Measurements from ENCODE around the gene IL21R.

Gene IL21R

DNA sequence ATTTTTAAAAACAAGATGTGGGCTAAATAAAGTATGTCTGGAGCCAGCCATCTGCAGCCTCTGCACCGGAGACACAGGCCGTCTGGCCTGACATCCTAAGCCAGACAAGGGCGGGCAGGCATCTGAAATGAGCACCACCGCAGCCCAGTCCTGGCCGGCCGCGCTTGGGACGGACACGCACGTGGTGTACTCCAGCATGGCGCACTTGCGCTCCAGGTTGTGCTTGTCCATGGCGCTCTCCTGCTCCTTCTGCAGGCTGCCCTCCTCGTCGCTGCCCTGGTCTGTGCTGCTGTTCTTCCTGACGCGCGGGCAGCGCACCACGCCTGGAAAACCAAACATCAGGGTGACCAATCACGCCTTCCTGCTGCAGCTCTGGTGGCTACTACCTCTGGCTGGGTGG lies 87.4 kb downstream of the IL21R start:
- no peak for DNase-seq (ENCODE audit: low read depth)

DNA sequence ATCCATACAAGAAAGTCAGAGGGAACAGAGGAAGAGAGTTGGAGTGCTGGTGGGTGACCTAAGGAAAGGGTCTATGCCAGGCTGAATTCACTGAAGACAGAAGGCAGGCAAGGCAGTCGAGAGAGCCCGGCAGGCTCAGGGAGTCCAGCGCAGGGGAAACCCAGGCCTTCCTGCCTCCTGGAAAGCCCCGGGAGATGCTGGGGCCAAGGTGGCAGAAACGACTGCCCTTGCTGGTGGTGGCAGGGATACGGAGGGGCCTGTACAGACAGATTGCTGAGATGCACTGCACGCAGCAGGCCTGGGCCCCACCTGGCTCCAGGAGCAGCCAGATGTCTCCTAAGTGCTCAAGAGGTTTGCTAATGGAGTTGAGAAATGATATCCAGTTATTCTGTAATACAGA lies 87.9 kb downstream of the IL21R start:
- DNase-seq (ENCODE audit: low read depth) = no peak

DNA sequence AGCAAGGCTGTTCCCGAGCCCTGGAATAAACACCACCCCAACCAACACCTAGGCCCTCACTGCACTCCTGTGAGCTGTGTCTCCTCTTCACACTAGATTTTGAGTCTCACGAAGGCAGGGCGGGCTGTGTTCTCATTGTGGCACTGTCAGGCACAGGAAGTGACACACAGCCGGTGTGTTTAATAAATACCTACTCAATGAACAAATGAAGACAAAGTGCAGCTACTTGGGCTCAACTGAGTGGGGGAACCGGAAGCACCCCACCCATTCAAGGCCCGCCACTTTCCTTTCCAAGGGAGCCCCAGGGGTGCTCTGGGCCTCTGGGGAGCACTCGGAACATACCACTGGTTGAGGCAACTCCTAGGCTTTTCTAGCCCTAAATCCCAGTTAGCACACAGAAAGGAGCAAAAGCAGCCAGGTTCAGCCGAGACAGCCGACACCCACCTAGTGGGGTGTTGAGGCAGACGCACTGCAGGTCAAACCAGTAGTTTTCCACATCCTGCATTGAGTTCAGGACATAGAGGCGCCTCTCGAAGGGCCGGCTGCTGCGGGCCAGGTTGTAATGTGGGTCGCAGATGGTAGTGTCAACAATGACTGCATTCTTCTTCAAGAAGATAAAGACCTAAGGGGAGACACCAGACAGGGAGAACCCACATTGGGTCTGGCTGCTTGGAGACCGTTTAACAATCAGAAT lies 90.1 kb downstream of the IL21R start:
- no peak for DNase-seq (ENCODE audit: low read depth)

DNA sequence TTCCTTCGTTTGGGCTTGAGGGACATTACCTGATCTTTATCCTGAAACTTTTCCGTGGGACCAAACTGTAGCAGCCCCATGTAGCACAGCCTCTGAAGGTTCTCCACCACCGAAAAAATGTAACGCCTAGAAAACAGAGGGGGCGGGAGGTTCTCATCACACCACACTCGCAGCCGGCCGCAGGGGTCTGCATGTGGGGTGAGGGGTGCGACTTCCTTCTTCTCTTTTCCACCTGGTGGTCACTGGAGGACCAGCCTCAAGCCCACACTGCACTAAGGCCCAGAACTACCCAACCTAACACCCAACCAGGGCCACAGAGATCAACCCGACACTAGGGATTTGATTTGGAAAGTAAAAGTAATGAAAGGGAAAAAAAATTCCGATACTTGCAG lies 90.6 kb downstream of the IL21R start:
- DNase-seq (ENCODE audit: low read depth) = no peak

DNA sequence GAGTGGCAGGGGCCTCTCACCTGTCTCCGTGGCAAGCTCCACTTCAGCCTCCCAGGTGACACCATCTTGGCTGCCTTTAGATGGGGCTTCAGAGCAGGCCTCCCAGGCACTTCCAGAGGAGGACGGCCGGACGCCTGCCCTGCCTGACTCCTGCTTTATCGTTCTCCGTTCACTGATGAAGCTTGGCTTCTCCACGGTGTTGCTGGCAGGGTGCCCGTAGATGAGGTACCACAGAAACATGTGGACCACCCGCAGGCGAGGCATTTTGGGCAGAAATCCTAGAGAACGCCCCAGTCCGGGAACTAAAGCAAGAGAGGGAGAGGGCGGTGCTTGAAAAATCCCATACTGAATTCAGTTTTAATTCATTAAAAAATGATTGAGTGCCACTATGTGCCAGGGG lies 93.2 kb downstream of the IL21R start:
- DNase-seq (ENCODE audit: low read depth) = no peak

DNA sequence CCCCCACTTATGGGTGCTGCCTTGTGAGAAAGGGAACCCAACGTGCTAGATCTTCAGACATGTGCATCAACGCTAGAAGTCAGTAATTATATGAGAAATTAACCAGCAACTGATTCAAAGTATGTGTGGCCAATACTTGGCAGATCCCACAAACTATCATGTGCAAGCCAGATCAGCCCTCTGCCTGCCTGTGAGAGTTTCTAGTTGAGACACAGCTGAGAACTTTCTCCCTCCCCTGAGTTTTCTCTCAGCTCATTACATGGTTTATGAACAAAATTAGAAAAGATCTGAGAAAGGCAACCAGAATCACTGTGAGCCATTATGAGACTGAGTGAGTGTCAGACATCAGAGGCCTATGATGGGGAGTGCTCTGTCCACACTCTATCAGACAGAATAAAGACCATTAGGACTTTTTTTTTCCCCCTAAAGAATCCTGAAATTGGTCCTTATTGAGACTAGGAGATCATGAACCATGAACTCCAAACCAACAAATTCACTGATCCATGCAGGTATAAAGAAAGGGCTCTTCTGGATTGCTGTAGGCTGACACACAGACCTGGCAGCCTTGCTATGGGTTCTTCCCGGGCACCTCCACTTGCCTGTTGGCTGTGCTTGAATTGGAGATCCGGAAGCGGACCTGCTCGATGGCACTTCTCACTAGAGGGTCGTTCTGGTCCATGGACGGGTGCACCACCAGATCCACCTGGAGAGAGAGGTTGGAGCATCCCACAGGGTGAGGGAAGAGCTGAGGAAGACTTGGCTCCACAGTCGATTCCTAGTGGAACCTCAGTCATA lies 96.3 kb downstream of the IL21R start:
- no peak for DNase-seq (ENCODE audit: low read depth)

DNA sequence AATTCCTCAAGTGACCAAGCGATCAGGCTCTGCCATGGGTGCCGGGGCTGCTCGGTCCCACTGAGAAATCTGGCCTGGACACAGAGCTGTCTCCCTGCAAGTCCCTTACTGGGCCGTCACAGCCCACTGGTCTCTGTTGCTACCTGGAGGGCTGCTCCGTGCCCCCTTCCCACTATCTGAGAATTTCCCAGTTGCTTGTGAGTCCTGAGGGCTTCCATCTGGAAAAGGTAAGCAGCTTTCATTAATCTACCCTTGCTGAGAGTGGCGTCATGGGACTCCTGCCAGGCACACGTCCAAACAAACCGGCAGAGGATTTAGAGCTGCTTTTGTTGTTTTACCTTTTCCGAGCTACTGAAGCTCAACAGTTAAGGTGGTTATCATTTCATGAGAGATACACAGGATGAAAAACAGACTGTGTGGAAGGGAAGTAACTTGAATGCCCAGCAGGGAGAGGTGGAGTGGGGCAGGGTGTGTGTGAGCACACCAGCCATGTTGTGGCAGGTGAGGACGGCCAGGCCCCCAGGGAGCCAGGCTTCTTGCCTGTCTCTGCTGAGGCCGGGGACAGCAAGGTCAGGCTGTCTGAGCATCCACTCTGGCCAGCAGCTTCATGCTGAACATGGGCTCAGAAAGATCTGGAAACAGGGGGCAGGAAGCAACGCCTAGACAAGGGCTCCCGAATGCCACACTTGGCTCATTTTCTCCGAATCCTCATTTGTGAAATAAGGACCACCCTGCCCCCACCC lies 97.1 kb downstream of the IL21R start:
- DNase-seq (ENCODE audit: low read depth) = no peak

DNA sequence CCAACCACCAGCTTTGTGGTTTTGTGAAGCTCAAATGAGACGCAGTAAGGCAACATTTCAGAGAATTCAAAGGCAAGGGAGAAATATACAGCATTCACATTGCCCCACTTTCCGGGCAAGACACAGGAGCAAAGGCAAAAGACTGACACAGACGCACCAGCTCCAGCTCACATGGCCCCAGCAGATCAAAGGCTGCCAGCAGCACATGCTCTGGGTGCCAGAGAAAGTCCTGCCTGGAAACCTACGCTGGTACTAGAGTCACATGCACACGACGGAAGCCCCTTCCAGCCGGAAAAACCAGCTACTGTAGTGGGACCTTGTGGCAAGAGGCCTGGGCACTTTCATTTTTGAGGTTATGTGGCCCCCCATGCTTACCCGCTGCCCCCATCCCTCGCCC lies 97.7 kb downstream of the IL21R start:
- DNase-seq (ENCODE audit: low read depth) = no peak

DNA sequence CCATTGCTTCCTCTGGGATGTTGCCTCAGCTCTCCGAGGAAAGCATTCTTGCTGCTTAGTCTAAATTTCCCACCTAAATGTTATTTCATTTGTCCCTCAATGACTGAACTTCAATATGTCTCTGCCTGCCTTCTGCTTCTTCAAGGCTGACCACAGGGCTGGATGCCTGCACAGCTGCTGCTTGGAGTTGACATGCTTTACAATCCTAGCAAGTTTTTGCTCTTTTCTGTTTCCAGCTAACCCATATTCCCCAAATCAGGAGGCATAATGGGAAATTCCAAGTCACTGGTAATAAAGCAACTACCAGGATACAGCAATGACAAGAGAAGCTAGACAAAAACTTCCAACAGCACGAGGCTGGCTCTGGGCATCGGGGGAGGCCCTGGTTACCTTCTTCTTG lies 98.8 kb downstream of the IL21R start:
- no peak for DNase-seq (ENCODE audit: low read depth)
